K562 (cell line): ENCODE data around the gene TGFB1I1. TPM values are rescaled to one million over a fixed set of nuclear protein-coding genes. Genes with fewer than 3 reads are reported as not detected.

ENCODE experiments used
- ARNT ChIP-seq, 2 experiments: fragments of 450-650 bp; IDR thresholded peaks; 2 replicates each; pipeline ENCODE4 v1.6.1; 2016; ENCODE audit warnings: mild to moderate bottlenecking in 1 of 2
- BDP1 ChIP-seq: IDR thresholded peaks from 3 replicates; pipeline ENCODE4 v1.6.1; 2011; ENCODE audit not compliant: insufficient read length, insufficient read depth
- CHCHD3 ChIP-seq: fragments of 250-450 bp; sonication (Bioruptor Pico); IDR thresholded peaks from 2 replicates; pipeline ENCODE4 v2.1.2; 2022; ENCODE audit warnings: mild to moderate bottlenecking
- CREM ChIP-seq: IDR thresholded peaks from 2 replicates; pipeline ENCODE4 v1.6.1; 2014; ENCODE audit warnings: antibody characterized with exemption, low read depth
- CXXC5 ChIP-seq: fragments of 250-450 bp; sonication (Bioruptor Pico); IDR thresholded peaks from 2 replicates; pipeline ENCODE4 v1.8.0; 2022; ENCODE audit warnings: inconsistent platforms, mild to moderate bottlenecking, moderate library complexity
- EHMT2 ChIP-seq: fragments of 450-650 bp; IDR thresholded peaks from 2 replicates; pipeline ENCODE4 v1.6.1; 2018; ENCODE audit warnings: antibody characterized with exemption
- HIVEP1 ChIP-seq: fragments of 250-450 bp; sonication (Bioruptor Pico); IDR thresholded peaks from 2 replicates; pipeline ENCODE4 v1.4.0; 2020; ENCODE audit warnings: mild to moderate bottlenecking
- MAZ ChIP-seq, 2 experiments: fragments of 450-650 bp in 1 of 2; sonication (generic) in 1 of 2; formaldehyde crosslinking; IDR thresholded peaks in 1 of 2; conservative IDR thresholded peaks in 1 of 2; 2 replicates each; pipeline versions ENCODE4 v1.4.0 to v1.5.0; 2020; ENCODE audit warnings: mild to moderate bottlenecking in 1 of 2, missing genetic modification reagents in 1 of 2
- MYC ChIP-seq, 2 experiments: fragments of 250-450 bp in 1 of 2; sonication (Bioruptor Pico) in 1 of 2; IDR thresholded peaks; 2 replicates each; pipeline versions ENCODE4 v1.5.1 to v1.6.1; 2012 to 2021; ENCODE audit warnings: low read depth in 2 of 2, borderline replicate concordance in 1 of 2, improper control_type of control experiment in 1 of 2, low read length in 1 of 2, mild to moderate bottlenecking in 1 of 2, moderate library complexity in 1 of 2
- PHTF2 ChIP-seq: fragments of 250-450 bp; sonication (Bioruptor Pico); IDR thresholded peaks from 2 replicates; pipeline ENCODE4 v1.5.0; 2021; ENCODE audit warnings: mild to moderate bottlenecking
- RCOR1 ChIP-seq, 2 experiments: IDR thresholded peaks; 2 replicates each; pipeline ENCODE4 v1.6.1; 2012; ENCODE audit warnings: low read depth in 2 of 2, low read length in 2 of 2, borderline replicate concordance in 1 of 2, improper control_type of control experiment in 1 of 2
- SMARCE1 ChIP-seq: fragments of 450-650 bp; IDR thresholded peaks from 2 replicates; pipeline ENCODE4 v1.7.1; 2016; ENCODE audit warnings: mild to moderate bottlenecking
- SMC3 ChIP-seq: conservative IDR thresholded peaks from 2 replicates; pipeline ENCODE4 v1.6.1; 2011; ENCODE audit warnings: low read depth, low read length, improper control_type of control experiment; ENCODE audit not compliant: insufficient read depth
- SRSF1 ChIP-seq: fragments of 200-400 bp; formaldehyde crosslinking; IDR thresholded peaks from 2 replicates; pipeline ENCODE4 v1.6.1; 2017; ENCODE audit warnings: mild to moderate bottlenecking, low read depth, low read length, moderate library complexity
- U2AF2 ChIP-seq: fragments of 200-400 bp; formaldehyde crosslinking; optimal IDR thresholded peaks from 2 replicates; pipeline ENCODE3; 2017; ENCODE audit warnings: low read depth, mild to moderate bottlenecking, low read length
- YY1 ChIP-seq, 3 experiments: IDR thresholded peaks; 2 replicates each; pipeline ENCODE4 v1.6.1; 2011; ENCODE audit warnings: low read length in 2 of 3, mild to moderate bottlenecking in 2 of 3, moderate library complexity in 2 of 3, borderline replicate concordance in 1 of 3, control low read depth in 1 of 3, low read depth in 1 of 3; ENCODE audit not compliant: insufficient read depth in 3 of 3, insufficient replicate concordance in 2 of 3, control insufficient read depth in 1 of 3, insufficient read length in 1 of 3; ENCODE audit errors: extremely low read depth in 1 of 3
- ZNF766 ChIP-seq: fragments of 200-800 bp; sonication (Bioruptor generic); conservative IDR thresholded peaks from 2 replicates; pipeline ENCODE4 v1.6.1; 2016; ENCODE audit warnings: missing genetic modification characterization, missing compliant biosample characterization
- ZNF778 ChIP-seq: fragments of 450-650 bp; formaldehyde crosslinking; IDR thresholded peaks from 2 replicates; pipeline ENCODE4 v1.4.0; 2020; ENCODE audit warnings: mild to moderate bottlenecking, moderate library complexity
- polyA plus RNA-seq, 8 experiments: library from polyadenylated mRNA; depleted of rRNA in 4 of 8; stranded (reverse) in 5 of 8; unstranded in 3 of 8; fragments of >200 nt; fragmentation: Nextera tagmentation in 2 of 8; fragmentation: Illumina TruSeq in 1 of 8; extraction: Ambion mirVana in 2 of 8; extraction: Trizol in 1 of 8; gene quantifications; 2 replicates each; pipeline versions ENCODE4 v1.2.1 to v1.2.3, GENCODE V29; 2011 to 2014; ENCODE audit warnings: inconsistent platforms in 1 of 8, missing spikeins in 1 of 8
- total RNA-seq, 7 experiments: library from RNA; depleted of rRNA in 6 of 7; stranded (reverse); fragments of >200 nt in 6 of 7; fragmentation: Illumina TruSeq in 2 of 7; extraction: Trizol in 2 of 7; gene quantifications; 2 replicates each; pipeline versions ENCODE4 v1.2.1 to v1.2.3, GENCODE V29; 2011 to 2021; ENCODE audit warnings: low replicate concordance in 1 of 7
- TF ChIP-seq, protein P1 (sequence below): sonication (generic); formaldehyde crosslinking; IDR thresholded peaks from 2 replicates; pipeline ENCODE4 v1.8.1; 2023; ENCODE audit warnings: mild to moderate bottlenecking, missing genetic modification reagents, moderate library complexity
- TF ChIP-seq, protein P2 (sequence below): fragments of 450-650 bp; IDR thresholded peaks from 2 replicates; pipeline ENCODE4 v1.6.1; 2014; ENCODE audit warnings: low read depth, mild to moderate bottlenecking, moderate library complexity, borderline replicate concordance

The TGFB1I1 gene
- total and polyA plus RNA-seq, 9 of the 15 experiments (the other 6 are each of a cell fraction or from before 2014, with no cell fraction given), result 0.04 to 0.91 (median 0.19) TPM

DNA sequence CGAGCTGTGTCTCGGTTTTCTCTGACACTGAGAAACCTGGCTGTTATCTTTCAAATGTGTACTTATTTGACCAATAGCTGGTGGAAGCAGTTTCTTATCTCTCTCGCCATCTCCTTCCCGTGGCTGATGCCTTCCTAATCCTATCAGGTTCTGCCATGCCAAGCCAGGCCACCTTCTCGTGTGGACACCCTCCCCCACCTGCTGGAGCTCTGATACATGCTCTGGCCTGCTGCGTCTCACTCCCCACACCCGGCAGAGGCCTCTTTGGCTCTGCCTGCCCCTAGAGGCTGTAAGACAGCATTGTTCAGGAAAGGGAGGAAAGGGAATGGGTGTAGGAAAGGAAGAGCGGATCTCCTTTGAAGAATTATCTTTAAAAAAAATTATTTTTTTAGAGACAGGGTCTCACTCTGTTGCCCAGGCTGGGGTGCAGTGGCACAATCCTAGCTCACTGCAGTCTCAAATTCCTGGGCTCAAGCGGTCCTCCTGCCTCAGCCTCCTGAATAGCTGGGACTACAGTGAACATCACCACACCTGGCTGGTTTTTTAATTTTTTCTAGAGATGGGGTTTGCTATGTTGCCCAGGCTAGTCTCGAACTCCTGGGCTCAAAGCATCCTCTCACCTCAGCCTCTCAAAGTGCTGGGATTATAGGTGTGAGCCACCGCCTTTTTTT, 20.1 kb upstream of the TGFB1I1 start (continued):
- TF ChIP-seq HIVEP1 (CRISPR knock-in tag), result no peak
- peak; percentile 33; the same call in 1 of the 2 replicates for TF ChIP-seq SMC3
- no peak for TF ChIP-seq SMARCE1
- TF ChIP-seq, protein P1, sequence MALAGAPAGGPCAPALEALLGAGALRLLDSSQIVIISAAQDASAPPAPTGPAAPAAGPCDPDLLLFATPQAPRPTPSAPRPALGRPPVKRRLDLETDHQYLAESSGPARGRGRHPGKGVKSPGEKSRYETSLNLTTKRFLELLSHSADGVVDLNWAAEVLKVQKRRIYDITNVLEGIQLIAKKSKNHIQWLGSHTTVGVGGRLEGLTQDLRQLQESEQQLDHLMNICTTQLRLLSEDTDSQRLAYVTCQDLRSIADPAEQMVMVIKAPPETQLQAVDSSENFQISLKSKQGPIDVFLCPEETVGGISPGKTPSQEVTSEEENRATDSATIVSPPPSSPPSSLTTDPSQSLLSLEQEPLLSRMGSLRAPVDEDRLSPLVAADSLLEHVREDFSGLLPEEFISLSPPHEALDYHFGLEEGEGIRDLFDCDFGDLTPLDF (CRISPR knock-in tag), result no peak
- no peak for TF ChIP-seq U2AF2
- TF ChIP-seq YY1 (IDR thresholded peaks at IDR 0.05; ENCODE audit: borderline replicate concordance in 1 of 3, control insufficient read depth in 1 of 3, extremely low read depth in 1 of 3, insufficient read depth in 3 of 3, insufficient read length in 1 of 3, insufficient replicate concordance in 2 of 3, low read depth in 1 of 3, low read length in 2 of 3), result peak in 1 of 3 experiments; percentile 15
- peak in 1 of 2 experiments; percentile 42; a peak in 1 of 4 replicates for TF ChIP-seq ARNT (IDR thresholded peaks at IDR 0.05)
- peak in 1 of 2 experiments; percentile 79; a peak in 2 of 4 replicates for TF ChIP-seq RCOR1 (IDR thresholded peaks at IDR 0.05; ENCODE audit: borderline replicate concordance in 1 of 2, low read depth in 2 of 2, low read length in 2 of 2)
- TF ChIP-seq CHCHD3 (CRISPR knock-in tag), result no peak
- TF ChIP-seq EHMT2, result no peak
- TF ChIP-seq, protein P2, sequence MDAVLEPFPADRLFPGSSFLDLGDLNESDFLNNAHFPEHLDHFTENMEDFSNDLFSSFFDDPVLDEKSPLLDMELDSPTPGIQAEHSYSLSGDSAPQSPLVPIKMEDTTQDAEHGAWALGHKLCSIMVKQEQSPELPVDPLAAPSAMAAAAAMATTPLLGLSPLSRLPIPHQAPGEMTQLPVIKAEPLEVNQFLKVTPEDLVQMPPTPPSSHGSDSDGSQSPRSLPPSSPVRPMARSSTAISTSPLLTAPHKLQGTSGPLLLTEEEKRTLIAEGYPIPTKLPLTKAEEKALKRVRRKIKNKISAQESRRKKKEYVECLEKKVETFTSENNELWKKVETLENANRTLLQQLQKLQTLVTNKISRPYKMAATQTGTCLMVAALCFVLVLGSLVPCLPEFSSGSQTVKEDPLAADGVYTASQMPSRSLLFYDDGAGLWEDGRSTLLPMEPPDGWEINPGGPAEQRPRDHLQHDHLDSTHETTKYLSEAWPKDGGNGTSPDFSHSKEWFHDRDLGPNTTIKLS, result no peak
- TF ChIP-seq CXXC5 (CRISPR knock-in tag), result peak; percentile 43; the same call in 1 of the 2 replicates
- no peak for TF ChIP-seq PHTF2 (CRISPR knock-in tag)
- TF ChIP-seq CREM, result peak; percentile 61
- TF ChIP-seq MAZ (CRISPR knock-in tag; conservative IDR thresholded peaks at IDR 0.05 in 1 of 2, IDR thresholded peaks at IDR 0.05 in 1 of 2), result peak in 1 of 2 experiments; percentile 37; a peak in 1 of 4 replicates
- no peak for TF ChIP-seq ZNF766
- TF ChIP-seq MYC (IDR thresholded peaks at IDR 0.05; ENCODE audit: low read depth, low read length), result peak; percentile 70
- no peak for TF ChIP-seq MYC (CRISPR knock-in tag; IDR thresholded peaks at IDR 0.05; ENCODE audit: borderline replicate concordance, low read depth)
- TF ChIP-seq ZNF778 (CRISPR knock-in tag), result no peak
- no peak for TF ChIP-seq SRSF1
- TF ChIP-seq BDP1, result no peak
